ENCODE measurements around the gene SS18L1. TPM values are rescaled to one million over a fixed set of nuclear protein-coding genes. Genes with fewer than 3 reads are reported as not detected.
A peak's percentile ranks its signal among the peaks of the same experiment; 100 is the strongest.

Gene SS18L1
- polyA plus RNA-seq, result 10 to 100 TPM in 1 of 2 donors, 1 to 10 TPM in 1; 5.5 to 14.7 TPM

GRCh38 chr20:62143081-62143956, at the start of gene SS18L1, which contains the start of gene PSMA7:
Gene SS18L1, plus strand, starts transcription at chr20:62143769. Its CDS starts 52 bp downstream, at chr20:62143821.
Gene PSMA7, minus strand, starts transcription at chr20:62143394. Its CDS starts 91 bp downstream, at chr20:62143303.
- Histone ChIP-seq H3K4me3 (ENCODE audit: low read depth in 1 of 2, low read length in 2 of 2) (peak within 1 kb of the TSS; percentile 83 to 98), H3K9me3 (ENCODE audit: control insufficient read depth in 2 of 2, insufficient read depth in 1 of 2, low read depth in 1 of 2, low read length in 1 of 2) (no peaks in the 10 kb centered on the region), H3K4me1 (ENCODE audit: control insufficient read depth in 2 of 2, insufficient read depth in 2 of 2, low read length in 1 of 2) (peaks cover 6 to 23% of the 10 kb centered on the region in 2 donors), H3K27ac (ENCODE audit: low read depth in 2 of 2, low read length in 1 of 2) (peak within 1 kb of the TSS; percentile 98 to 99), H3K36me3 (ENCODE audit: control insufficient read depth in 2 of 2, insufficient read depth in 2 of 2, low read length in 1 of 2) (peaks cover 9 to 22% of the 10 kb centered on the region in 2 donors), H3K27me3 (ENCODE audit: control insufficient read depth in 1 of 2, insufficient read depth in 2 of 2, low read length in 2 of 2) (no peaks in the 10 kb centered on the region)
- 1% methylated on average over 54 to 148 of the region's 148 CpGs for WGBS, 2 donors

- no peaks in the 10 kb centered on the region for H3K4me1 ChIP-seq (ENCODE audit: control insufficient read depth in 2 of 2, insufficient read depth in 2 of 2, low read length in 1 of 2)
- H3K27ac ChIP-seq (ENCODE audit: low read depth in 2 of 2, low read length in 1 of 2), result no peak overlapping the region
- H3K9me3 ChIP-seq (ENCODE audit: control insufficient read depth in 2 of 2, insufficient read depth in 1 of 2, low read depth in 1 of 2, low read length in 1 of 2), result peaks cover 8 to 22% of the 10 kb centered on the region in 2 donors
- H3K27me3 ChIP-seq (ENCODE audit: control insufficient read depth in 1 of 2, insufficient read depth in 2 of 2, low read length in 2 of 2), result no peaks in the 10 kb centered on the region
- H3K36me3 ChIP-seq (ENCODE audit: control insufficient read depth in 2 of 2, insufficient read depth in 2 of 2, low read length in 1 of 2), result no peaks in the 10 kb centered on the region
- H3K4me3 ChIP-seq (ENCODE audit: low read depth in 1 of 2, low read length in 2 of 2), result no peak overlapping the region
- WGBS, 2 donors, result 85 to 90% methylated on average over 30 of the region's 30 CpGs
Observed at GRCh38 chr20:62096421-62097380, 46.9 kb upstream of the SS18L1 start.

GRCh38 chr20:62097881-62098407, 45.6 kb upstream of the SS18L1 start:
- 72 to 76% methylated on average over 16 of the region's 16 CpGs for WGBS, 2 donors
- peaks cover 9 to 27% of the 10 kb centered on the region in 2 donors for H3K9me3 ChIP-seq (ENCODE audit: control insufficient read depth in 2 of 2, insufficient read depth in 1 of 2, low read depth in 1 of 2, low read length in 1 of 2)
- H3K27ac ChIP-seq (ENCODE audit: low read depth in 2 of 2, low read length in 1 of 2), result no peak overlapping the region
- H3K4me1 ChIP-seq (ENCODE audit: control insufficient read depth in 2 of 2, insufficient read depth in 2 of 2, low read length in 1 of 2), result no peaks in the 10 kb centered on the region
- H3K36me3 ChIP-seq (ENCODE audit: control insufficient read depth in 2 of 2, insufficient read depth in 2 of 2, low read length in 1 of 2), result no peaks in the 10 kb centered on the region
- H3K4me3 ChIP-seq (ENCODE audit: low read depth in 1 of 2, low read length in 2 of 2), result no peak overlapping the region
- H3K27me3 ChIP-seq (ENCODE audit: control insufficient read depth in 1 of 2, insufficient read depth in 2 of 2, low read length in 2 of 2), result no peaks in the 10 kb centered on the region

- Histone ChIP-seq H3K9me3 (ENCODE audit: control insufficient read depth in 2 of 2, insufficient read depth in 1 of 2, low read depth in 1 of 2, low read length in 1 of 2) (peaks cover 13 to 35% of the 10 kb centered on the region in 2 donors), H3K4me3 (ENCODE audit: low read depth in 1 of 2, low read length in 2 of 2) (no peak overlapping the region), H3K4me1 (ENCODE audit: control insufficient read depth in 2 of 2, insufficient read depth in 2 of 2, low read length in 1 of 2) (no peaks in the 10 kb centered on the region), H3K27me3 (ENCODE audit: control insufficient read depth in 1 of 2, insufficient read depth in 2 of 2, low read length in 2 of 2) (peaks cover 0 to 2% of the 10 kb centered on the region in 2 donors), H3K36me3 (ENCODE audit: control insufficient read depth in 2 of 2, insufficient read depth in 2 of 2, low read length in 1 of 2) (no peaks in the 10 kb centered on the region), H3K27ac (ENCODE audit: low read depth in 2 of 2, low read length in 1 of 2) (no peak overlapping the region)
- 84 to 89% methylated on average over 4 of the region's 4 CpGs for WGBS, 2 donors
Observed at GRCh38 chr20:62101078-62101477, 42.5 kb upstream of the SS18L1 start.

- Histone ChIP-seq H3K9me3 (ENCODE audit: control insufficient read depth in 2 of 2, insufficient read depth in 1 of 2, low read depth in 1 of 2, low read length in 1 of 2) (peaks cover 24 to 55% of the 10 kb centered on the region in 2 donors), H3K27me3 (ENCODE audit: control insufficient read depth in 1 of 2, insufficient read depth in 2 of 2, low read length in 2 of 2) (peaks cover 0 to 2% of the 10 kb centered on the region in 2 donors), H3K36me3 (ENCODE audit: control insufficient read depth in 2 of 2, insufficient read depth in 2 of 2, low read length in 1 of 2) (no peaks in the 10 kb centered on the region), H3K27ac (ENCODE audit: low read depth in 2 of 2, low read length in 1 of 2) (no peak overlapping the region), H3K4me3 (ENCODE audit: low read depth in 1 of 2, low read length in 2 of 2) (no peak overlapping the region), H3K4me1 (ENCODE audit: control insufficient read depth in 2 of 2, insufficient read depth in 2 of 2, low read length in 1 of 2) (no peaks in the 10 kb centered on the region)
- WGBS, 2 donors, result 69 to 73% methylated on average over 21 of the region's 21 CpGs
Observed at GRCh38 chr20:62103508-62104233, 39.9 kb upstream of the SS18L1 start.

GRCh38 chr20:62104234-62104789, 39.3 kb upstream of the SS18L1 start:
- 35 to 45% methylated on average over 15 of the region's 15 CpGs for WGBS, 2 donors

GRCh38 chr20:62104791-62105345, 38.7 kb upstream of the SS18L1 start:
- H3K36me3 ChIP-seq (ENCODE audit: control insufficient read depth in 2 of 2, insufficient read depth in 2 of 2, low read length in 1 of 2), result no peaks in the 10 kb centered on the region
- 29 to 31% methylated on average over 7 of the region's 7 CpGs for WGBS, 2 donors
- peaks cover 24 to 47% of the 10 kb centered on the region in 2 donors for H3K9me3 ChIP-seq (ENCODE audit: control insufficient read depth in 2 of 2, insufficient read depth in 1 of 2, low read depth in 1 of 2, low read length in 1 of 2)
- no peaks in the 10 kb centered on the region for H3K4me1 ChIP-seq (ENCODE audit: control insufficient read depth in 2 of 2, insufficient read depth in 2 of 2, low read length in 1 of 2)
- H3K27me3 ChIP-seq (ENCODE audit: control insufficient read depth in 1 of 2, insufficient read depth in 2 of 2, low read length in 2 of 2), result peaks cover 0 to 2% of the 10 kb centered on the region in 2 donors
- no peak overlapping the region for H3K27ac ChIP-seq (ENCODE audit: low read depth in 2 of 2, low read length in 1 of 2)
- H3K4me3 ChIP-seq (ENCODE audit: low read depth in 1 of 2, low read length in 2 of 2), result no peak overlapping the region

More at GRCh38 chr20:62104234-62104789, 39.3 kb upstream of the SS18L1 start:
- H3K4me3 ChIP-seq (ENCODE audit: low read depth in 1 of 2, low read length in 2 of 2), result no peak overlapping the region
- peaks cover 0 to 2% of the 10 kb centered on the region in 2 donors for H3K27me3 ChIP-seq (ENCODE audit: control insufficient read depth in 1 of 2, insufficient read depth in 2 of 2, low read length in 2 of 2)
- no peak overlapping the region for H3K27ac ChIP-seq (ENCODE audit: low read depth in 2 of 2, low read length in 1 of 2)
- no peaks in the 10 kb centered on the region for H3K36me3 ChIP-seq (ENCODE audit: control insufficient read depth in 2 of 2, insufficient read depth in 2 of 2, low read length in 1 of 2)
- H3K4me1 ChIP-seq (ENCODE audit: control insufficient read depth in 2 of 2, insufficient read depth in 2 of 2, low read length in 1 of 2), result no peaks in the 10 kb centered on the region
- peaks cover 24 to 51% of the 10 kb centered on the region in 2 donors for H3K9me3 ChIP-seq (ENCODE audit: control insufficient read depth in 2 of 2, insufficient read depth in 1 of 2, low read depth in 1 of 2, low read length in 1 of 2)

- Histone ChIP-seq H3K36me3 (ENCODE audit: control insufficient read depth in 2 of 2, insufficient read depth in 2 of 2, low read length in 1 of 2) (no peaks in the 10 kb centered on the region), H3K27ac (ENCODE audit: low read depth in 2 of 2, low read length in 1 of 2) (no peak overlapping the region), H3K27me3 (ENCODE audit: control insufficient read depth in 1 of 2, insufficient read depth in 2 of 2, low read length in 2 of 2) (peaks cover 0 to 2% of the 10 kb centered on the region in 2 donors), H3K4me1 (ENCODE audit: control insufficient read depth in 2 of 2, insufficient read depth in 2 of 2, low read length in 1 of 2) (no peaks in the 10 kb centered on the region), H3K4me3 (ENCODE audit: low read depth in 1 of 2, low read length in 2 of 2) (no peak overlapping the region), H3K9me3 (ENCODE audit: control insufficient read depth in 2 of 2, insufficient read depth in 1 of 2, low read depth in 1 of 2, low read length in 1 of 2) (peaks cover 21 to 44% of the 10 kb centered on the region in 2 donors)
- WGBS, 2 donors, result 91 to 94% methylated on average over 5 of the region's 5 CpGs
Observed at GRCh38 chr20:62105592-62105991, 38.0 kb upstream of the SS18L1 start.

Measured in esophagus (tissue), 2 donors.